HG03139 (cell line): ENCODE data around the gene TMEM128.
"Not testable (repeated sequence)": the region's sequence is repeated elsewhere in the genome, so short reads cannot be mapped to it uniquely, and the experiment has no call there.

Experiments used
- ATAC-seq: cut with Tn5 transposase; IDR thresholded peaks from one replicate; pipeline ENCODE4 v1.9.1; 2021; ENCODE audit not compliant: unreplicated experiment

The TMEM128 gene

DNA sequence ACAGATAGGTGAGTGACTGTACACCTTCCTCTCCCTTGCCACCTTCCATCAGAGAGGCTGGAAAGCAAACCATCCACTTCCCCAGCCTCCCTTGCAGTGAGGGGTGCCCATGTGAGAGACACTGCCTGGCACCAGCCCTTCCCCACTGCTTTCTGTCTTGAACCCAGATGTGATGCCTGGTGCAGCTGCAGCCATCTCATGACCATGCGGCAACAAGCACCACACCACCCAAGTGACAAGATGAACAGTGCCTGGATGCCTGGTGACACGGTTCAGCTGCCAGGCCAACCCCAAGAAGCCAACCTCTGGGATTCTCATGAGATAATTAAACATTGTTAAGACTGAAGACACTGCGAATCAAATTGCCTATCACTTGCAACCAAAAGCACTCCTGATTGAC is 52.7 kb downstream of the TMEM128 start:
- ATAC-seq: no peak

DNA sequence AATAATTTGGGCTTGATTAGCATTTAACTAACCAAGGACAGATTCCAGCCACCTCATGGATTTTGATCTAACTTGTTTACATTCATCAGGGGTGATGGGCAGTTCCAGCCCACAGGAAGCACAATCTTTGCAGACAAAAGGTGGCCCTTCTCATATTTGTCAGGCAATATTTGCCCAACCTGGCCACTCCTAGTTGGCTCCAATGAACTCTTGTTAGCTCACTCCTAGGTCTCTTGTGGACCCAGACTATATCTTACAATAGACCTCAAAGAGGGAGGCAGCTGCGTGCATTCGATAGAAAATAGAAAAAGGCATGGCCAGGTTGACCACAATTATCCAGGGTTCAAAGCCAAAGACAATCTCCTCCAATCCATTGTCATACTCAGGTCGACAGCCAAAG is 59.5 kb downstream of the TMEM128 start:
- not testable (repeated sequence) for ATAC-seq
